Measurements from ENCODE around the gene DTNA. TPM values are rescaled to one million over a fixed set of nuclear protein-coding genes. Genes with fewer than 3 reads are reported as not detected.

Gene DTNA
- total RNA-seq, 5 donors from 2014 or later (not counting 1 experiment from before 2014, with no cell fraction given), result 0.18 TPM; not detected in 4

DNA sequence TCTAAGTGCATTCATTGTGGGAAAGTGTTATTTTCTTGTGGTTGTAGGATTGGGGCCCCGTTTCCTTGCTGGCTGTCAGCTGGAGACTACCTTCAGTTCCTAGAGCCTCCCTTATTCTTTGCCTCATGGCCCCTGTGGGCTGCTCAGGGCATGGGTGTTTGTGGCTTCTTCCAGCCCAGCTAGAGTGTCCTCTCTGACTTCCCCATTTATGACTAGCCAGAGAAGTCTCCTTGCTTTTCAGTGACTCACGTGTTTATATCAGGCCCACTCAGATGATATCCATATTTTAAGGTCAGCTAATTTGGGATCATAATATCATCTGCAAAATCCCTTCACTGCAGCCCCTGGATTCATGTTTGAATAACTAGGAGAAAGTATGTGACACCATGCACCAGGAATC is 62.8 kb downstream of the DTNA start:
- WGBS (ENCODE audit: insufficient coverage), result no CpG with 5 or more reads among the region's 2 CpGs
- Mint-ChIP-seq H3K9me3 (no peaks in the 10 kb centered on the region), H3K27me3 (peaks cover 9 to 26% of the 10 kb centered on the region in 2 donors), H3K36me3 (no peaks in the 10 kb centered on the region), H3K4me3 (no peak overlapping the region), H3K27ac (no peak overlapping the region), H3K4me1 (peaks cover 0 to 5% (median 4%) of the 10 kb centered on the region in 3 donors)
- CTCF ChIA-PET, result no interaction called here
- ATAC-seq (replicated peaks in 1 of 4) (no peak), DNase-seq (no peak)
- no peaks in the 10 kb centered on the region for H3K4me1 ChIP-seq (ENCODE audit: control insufficient read depth in 1 of 2, extremely low read depth in 1 of 2, insufficient read depth in 2 of 2, low read length in 2 of 2)
- no peak overlapping the region for H3K4me3 ChIP-seq (ENCODE audit: control insufficient read depth in 1 of 2, extremely low read depth in 1 of 2, low read length in 1 of 2)
- H3K36me3 ChIP-seq (ENCODE audit: control insufficient read depth in 2 of 2, extremely low read depth in 1 of 2, insufficient read depth in 1 of 2, low read length in 1 of 2), result no peaks in the 10 kb centered on the region
- peaks cover 0 to 7% of the 10 kb centered on the region in 2 experiments for H3K27me3 ChIP-seq (replicated peaks in 1 of 2; ENCODE audit: control insufficient read depth in 2 of 2, extremely low read depth in 1 of 2, insufficient read depth in 2 of 2, low read length in 1 of 2)
- H3K27ac ChIP-seq (ENCODE audit: low read length), result no peak overlapping the region
- no peaks in the 10 kb centered on the region for H3K9me3 ChIP-seq
- POLR2A ChIA-PET, result no interaction called here

DNA sequence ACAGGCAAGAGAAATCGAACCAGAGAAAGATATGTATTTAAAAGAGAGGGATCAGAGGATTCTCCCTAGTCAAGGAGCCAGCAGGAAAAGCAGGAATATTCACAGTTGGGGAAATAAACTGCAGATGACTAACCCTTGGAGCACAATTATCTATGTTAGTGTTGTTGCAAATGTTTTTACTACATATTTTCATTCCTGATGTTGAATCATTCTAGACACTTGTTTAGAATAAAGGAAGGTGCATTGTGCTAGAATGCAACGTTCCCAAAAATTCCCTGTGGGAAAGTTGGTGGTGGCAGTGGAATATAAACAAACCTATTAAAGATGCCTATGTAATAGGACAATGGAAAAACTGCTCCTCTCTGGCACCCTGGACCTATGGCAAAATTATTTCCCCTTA is 63.3 kb downstream of the DTNA start:
- Mint-ChIP-seq H3K27ac (no peak overlapping the region), H3K4me3 (no peak overlapping the region), H3K4me1 (peaks cover 0 to 5% (median 4%) of the 10 kb centered on the region in 3 donors), H3K36me3 (no peaks in the 10 kb centered on the region), H3K27me3 (peaks cover 7 to 22% of the 10 kb centered on the region in 2 donors), H3K9me3 (no peaks in the 10 kb centered on the region)
- ChIA-PET CTCF (interaction anchor here in 1 of 2 donors (1.1 kb wide), 1 partner anchor 14 kb away, joined by 3 read pairs; no protein-coding TSS in a partner anchor), POLR2A (no interaction called here)
- DNase-seq (no peak), ATAC-seq (replicated peaks in 1 of 4) (no peak)
- Histone ChIP-seq H3K27ac (ENCODE audit: low read length) (no peak overlapping the region), H3K9me3 (no peaks in the 10 kb centered on the region), H3K4me1 (ENCODE audit: control insufficient read depth in 1 of 2, extremely low read depth in 1 of 2, insufficient read depth in 2 of 2, low read length in 2 of 2) (no peaks in the 10 kb centered on the region), H3K36me3 (ENCODE audit: control insufficient read depth in 2 of 2, extremely low read depth in 1 of 2, insufficient read depth in 1 of 2, low read length in 1 of 2) (no peaks in the 10 kb centered on the region), H3K4me3 (ENCODE audit: control insufficient read depth in 1 of 2, extremely low read depth in 1 of 2, low read length in 1 of 2) (no peak overlapping the region), H3K27me3 (replicated peaks in 1 of 2; ENCODE audit: control insufficient read depth in 2 of 2, extremely low read depth in 1 of 2, insufficient read depth in 2 of 2, low read length in 1 of 2) (peaks cover 0 to 7% of the 10 kb centered on the region in 2 experiments)
- WGBS (ENCODE audit: insufficient coverage), result 50% methylated on average over 1 of the region's 2 CpGs

DNA sequence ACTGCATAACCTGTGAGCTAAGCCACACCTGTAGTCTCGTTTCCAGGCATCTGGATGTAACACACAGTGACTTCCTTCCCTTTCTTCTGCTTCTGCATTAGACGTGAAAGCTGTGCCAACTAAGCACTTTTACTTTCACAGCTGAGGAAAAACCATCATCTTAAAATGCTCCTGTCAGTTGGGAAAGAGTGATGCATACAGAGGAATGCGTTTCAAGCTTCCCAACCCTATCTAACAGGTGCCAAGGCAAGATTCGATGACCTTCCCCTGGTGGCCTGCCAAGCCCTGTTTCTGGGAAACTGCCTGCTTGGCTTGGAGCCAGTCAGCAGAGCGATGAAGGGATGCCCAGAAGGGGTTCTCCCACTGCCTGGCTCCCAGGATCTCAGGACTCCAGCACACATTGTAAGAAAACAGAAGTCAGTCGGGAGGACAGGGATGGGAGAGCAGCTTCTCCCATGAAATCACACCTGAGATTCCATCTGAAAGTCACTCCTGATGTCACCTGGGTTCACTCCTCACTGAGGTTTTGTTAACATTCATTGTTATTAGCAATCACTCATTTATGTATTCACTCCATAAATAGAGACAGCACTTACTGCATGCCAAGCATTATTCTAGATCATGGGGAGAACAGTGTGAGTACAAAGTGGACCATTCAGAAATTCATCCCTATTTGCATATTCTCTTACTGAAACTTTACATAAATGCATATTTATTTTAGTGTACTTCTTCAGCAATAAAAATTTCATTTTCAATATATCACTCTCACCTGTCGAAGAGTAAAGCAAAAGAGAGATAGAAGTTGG is 64.1 kb downstream of the DTNA start:
- H3K27ac ChIP-seq (ENCODE audit: low read length), result no peak overlapping the region
- Mint-ChIP-seq H3K4me3 (no peak overlapping the region), H3K36me3 (no peaks in the 10 kb centered on the region), H3K9me3 (no peaks in the 10 kb centered on the region), H3K27ac (no peak overlapping the region), H3K4me1 (peaks cover 0 to 5% (median 4%) of the 10 kb centered on the region in 3 donors), H3K27me3 (peaks cover 7 to 18% of the 10 kb centered on the region in 2 donors)
- no peaks in the 10 kb centered on the region for H3K4me1 ChIP-seq (ENCODE audit: control insufficient read depth in 1 of 2, extremely low read depth in 1 of 2, insufficient read depth in 2 of 2, low read length in 2 of 2)
- H3K36me3 ChIP-seq (ENCODE audit: control insufficient read depth in 2 of 2, extremely low read depth in 1 of 2, insufficient read depth in 1 of 2, low read length in 1 of 2), result no peaks in the 10 kb centered on the region
- DNase-seq, result no peak
- ATAC-seq (replicated peaks in 1 of 4), result no peak
- H3K4me3 ChIP-seq (ENCODE audit: control insufficient read depth in 1 of 2, extremely low read depth in 1 of 2, low read length in 1 of 2), result no peak overlapping the region
- no peaks in the 10 kb centered on the region for H3K9me3 ChIP-seq
- H3K27me3 ChIP-seq (replicated peaks in 1 of 2; ENCODE audit: control insufficient read depth in 2 of 2, extremely low read depth in 1 of 2, insufficient read depth in 2 of 2, low read length in 1 of 2), result peaks cover 0 to 7% of the 10 kb centered on the region in 2 experiments
- 0% methylated on average over 1 of the region's 7 CpGs for WGBS (ENCODE audit: insufficient coverage)
- CTCF ChIA-PET, result interaction anchor here in 1 of 2 donors (1.1 kb wide), 1 partner anchor 13 kb away, joined by 3 read pairs; no protein-coding TSS in a partner anchor
- POLR2A ChIA-PET, result no interaction called here

DNA sequence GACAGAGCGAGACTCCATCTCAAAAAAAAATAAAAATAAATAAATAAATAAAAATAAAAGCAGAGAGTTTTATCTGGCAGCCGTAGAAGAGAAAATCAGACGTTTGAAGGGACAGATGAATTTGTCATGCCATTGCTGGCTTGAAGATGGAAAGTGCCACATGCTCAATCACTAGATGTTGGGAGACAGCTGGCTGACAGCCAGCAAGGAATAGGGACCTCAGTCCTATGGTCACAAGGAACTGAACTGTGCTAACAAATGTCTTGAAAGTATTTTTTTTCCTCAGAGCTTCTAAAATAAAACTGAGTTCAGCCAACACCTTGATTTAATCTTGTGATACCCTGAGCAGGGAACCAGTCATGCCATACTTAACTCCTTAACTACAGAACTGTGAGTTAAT is 65.4 kb downstream of the DTNA start:
- H3K9me3 ChIP-seq, result no peaks in the 10 kb centered on the region
- ATAC-seq (replicated peaks in 1 of 4), result no peak
- H3K4me3 Mint-ChIP-seq, result no peak overlapping the region
- H3K27me3 Mint-ChIP-seq, result peaks cover 7 to 18% of the 10 kb centered on the region in 2 donors
- DNase-seq, result no peak
- CTCF ChIA-PET, result no interaction called here
- H3K9me3 Mint-ChIP-seq, result no peaks in the 10 kb centered on the region
- no peaks in the 10 kb centered on the region for H3K36me3 ChIP-seq (ENCODE audit: control insufficient read depth in 2 of 2, extremely low read depth in 1 of 2, insufficient read depth in 1 of 2, low read length in 1 of 2)
- H3K27me3 ChIP-seq (replicated peaks in 1 of 2; ENCODE audit: control insufficient read depth in 2 of 2, extremely low read depth in 1 of 2, insufficient read depth in 2 of 2, low read length in 1 of 2), result peaks cover 0 to 7% of the 10 kb centered on the region in 2 experiments
- WGBS (ENCODE audit: insufficient coverage), result 81% methylated on average over 2 of the region's 3 CpGs
- no peak overlapping the region for H3K27ac ChIP-seq (ENCODE audit: low read length)
- POLR2A ChIA-PET, result no interaction called here
- no peaks in the 10 kb centered on the region for H3K36me3 Mint-ChIP-seq
- H3K4me3 ChIP-seq (ENCODE audit: control insufficient read depth in 1 of 2, extremely low read depth in 1 of 2, low read length in 1 of 2), result no peak overlapping the region
- H3K27ac Mint-ChIP-seq, result no peak overlapping the region
- H3K4me1 Mint-ChIP-seq, result peaks cover 0 to 5% (median 4%) of the 10 kb centered on the region in 3 donors
- H3K4me1 ChIP-seq (ENCODE audit: control insufficient read depth in 1 of 2, extremely low read depth in 1 of 2, insufficient read depth in 2 of 2, low read length in 2 of 2), result no peaks in the 10 kb centered on the region

DNA sequence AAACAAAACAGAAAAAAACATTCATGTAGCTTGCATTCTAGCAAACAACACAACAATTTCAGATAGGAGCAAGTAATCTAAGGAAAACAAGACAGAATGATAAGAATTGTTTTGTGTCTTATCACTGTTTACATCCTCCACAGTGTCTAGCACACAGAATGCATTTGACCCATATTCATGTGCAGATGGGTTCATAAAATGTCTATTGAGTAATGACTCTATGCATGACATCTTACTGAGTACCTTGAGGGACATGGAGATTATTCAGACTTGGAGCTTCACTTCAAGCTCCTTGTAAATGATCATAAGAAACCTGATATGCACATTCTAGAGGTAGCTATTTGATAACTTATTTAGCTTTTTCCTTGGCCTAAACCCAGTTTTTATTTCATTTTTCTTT is 69.0 kb downstream of the DTNA start:
- H3K27ac Mint-ChIP-seq, result no peak overlapping the region
- no peaks in the 10 kb centered on the region for H3K9me3 Mint-ChIP-seq
- H3K4me1 ChIP-seq (ENCODE audit: control insufficient read depth in 1 of 2, extremely low read depth in 1 of 2, insufficient read depth in 2 of 2, low read length in 2 of 2), result no peaks in the 10 kb centered on the region
- CTCF ChIA-PET, result interaction anchor here (1.3 to 3.7 kb wide), 2 partner anchors 8 to 9 kb away, joined by 3 to 17 read pairs; no protein-coding TSS in a partner anchor
- H3K36me3 ChIP-seq (ENCODE audit: control insufficient read depth in 2 of 2, extremely low read depth in 1 of 2, insufficient read depth in 1 of 2, low read length in 1 of 2), result no peaks in the 10 kb centered on the region
- no peak for DNase-seq
- H3K27ac ChIP-seq (ENCODE audit: low read length), result no peak overlapping the region
- no peak overlapping the region for H3K4me3 ChIP-seq (ENCODE audit: control insufficient read depth in 1 of 2, extremely low read depth in 1 of 2, low read length in 1 of 2)
- ATAC-seq (replicated peaks in 1 of 4), result no peak
- H3K4me1 Mint-ChIP-seq, result peaks cover 4 to 8% (median 4%) of the 10 kb centered on the region in 3 donors
- POLR2A ChIA-PET, result no interaction called here
- peaks cover 0 to 6% of the 10 kb centered on the region in 2 experiments for H3K27me3 ChIP-seq (replicated peaks in 1 of 2; ENCODE audit: control insufficient read depth in 2 of 2, extremely low read depth in 1 of 2, insufficient read depth in 2 of 2, low read length in 1 of 2)
- no peaks in the 10 kb centered on the region for H3K9me3 ChIP-seq
- no peak overlapping the region for H3K4me3 Mint-ChIP-seq
- H3K36me3 Mint-ChIP-seq, result no peaks in the 10 kb centered on the region
- peaks cover 0 to 12% of the 10 kb centered on the region in 2 donors for H3K27me3 Mint-ChIP-seq

DNA sequence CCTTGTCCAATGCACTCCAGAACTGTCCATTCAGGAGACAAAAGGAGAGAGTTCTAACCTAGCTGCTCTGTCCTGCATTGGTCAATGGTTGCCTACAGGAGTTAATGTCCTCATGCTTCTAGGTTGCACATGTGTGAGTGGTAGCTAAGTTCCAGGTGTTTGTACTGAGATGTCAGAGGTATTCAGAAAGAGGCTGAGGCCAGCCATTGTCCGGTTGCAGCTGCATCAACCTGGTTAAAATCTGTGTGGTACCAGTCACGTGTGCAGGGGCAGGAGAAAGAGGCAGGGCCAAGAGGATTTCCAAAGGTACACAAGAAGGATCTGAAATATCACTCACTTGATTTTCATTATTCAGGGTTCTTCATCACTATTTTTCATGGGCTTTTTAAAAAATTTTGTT is 70.8 kb downstream of the DTNA start:
- Histone ChIP-seq H3K4me1 (ENCODE audit: control insufficient read depth in 1 of 2, extremely low read depth in 1 of 2, insufficient read depth in 2 of 2, low read length in 2 of 2) (no peaks in the 10 kb centered on the region), H3K27me3 (replicated peaks in 1 of 2; ENCODE audit: control insufficient read depth in 2 of 2, extremely low read depth in 1 of 2, insufficient read depth in 2 of 2, low read length in 1 of 2) (peaks cover 0 to 4% of the 10 kb centered on the region in 2 experiments), H3K9me3 (no peaks in the 10 kb centered on the region), H3K27ac (ENCODE audit: low read length) (no peak overlapping the region), H3K4me3 (ENCODE audit: control insufficient read depth in 1 of 2, extremely low read depth in 1 of 2, low read length in 1 of 2) (no peak overlapping the region), H3K36me3 (ENCODE audit: control insufficient read depth in 2 of 2, extremely low read depth in 1 of 2, insufficient read depth in 1 of 2, low read length in 1 of 2) (no peaks in the 10 kb centered on the region)
- H3K27ac Mint-ChIP-seq, result no peak overlapping the region
- ATAC-seq (replicated peaks in 1 of 4) (no peak), DNase-seq (no peak)
- no peaks in the 10 kb centered on the region for H3K9me3 Mint-ChIP-seq
- ChIA-PET CTCF (interaction anchor here in 1 of 2 donors (0.6 kb wide), 1 partner anchor 130 kb away, joined by 3 read pairs; no protein-coding TSS in a partner anchor), POLR2A (no interaction called here)
- H3K27me3 Mint-ChIP-seq, result peaks cover under 1 to 7% of the 10 kb centered on the region in 2 donors
- no peaks in the 10 kb centered on the region for H3K36me3 Mint-ChIP-seq
- WGBS (ENCODE audit: insufficient coverage), result no CpG with 5 or more reads among the region's 2 CpGs
- peaks cover 4 to 7% (median 4%) of the 10 kb centered on the region in 3 donors for H3K4me1 Mint-ChIP-seq
- H3K4me3 Mint-ChIP-seq, result no peak overlapping the region

All from T-cell (primary cell).